Activated CD8-positive, alpha-beta memory T cell treated with anti-CD3 and anti-CD28 coated beads, Interleukin-2, amount 50 U/mL, for 24 hours (primary cell): ENCODE measurements around the gene PKD2.
"Not testable (repeated sequence)": the region's sequence is repeated elsewhere in the genome, so short reads cannot be mapped to it uniquely, and the experiment has no call there.

Experiments
- DNase-seq: peaks from one replicate; pipeline ENCODE4 v3.0.0-alpha.2; 2020; ENCODE audit errors: extremely low read depth

The PKD2 gene

GRCh38 chr4:87986508-87986907 lies 20.9 kb upstream of the PKD2 start:
- DNase-seq: no peak

- DNase-seq: no peak
Observed at GRCh38 chr4:87989765-87990164, 17.7 kb upstream of the PKD2 start.

GRCh38 chr4:87995435-87995834 lies 12.0 kb upstream of the PKD2 start:
- DNase-seq: no peak

GRCh38 chr4:87999191-87999691 lies 8.2 kb upstream of the PKD2 start:
- DNase-seq: not testable (repeated sequence)

GRCh38 chr4:88001871-88002270 lies 5.6 kb upstream of the PKD2 start:
- no peak for DNase-seq

GRCh38 chr4:88002786-88003185 lies 4.6 kb upstream of the PKD2 start:
- DNase-seq: no peak

- no peak for DNase-seq
Observed at GRCh38 chr4:88003261-88003660, 4.2 kb upstream of the PKD2 start.

GRCh38 chr4:88005076-88005475 lies 2.4 kb upstream of the PKD2 start:
- no peak for DNase-seq

- DNase-seq: no peak
Observed at GRCh38 chr4:88005946-88006345, 1.5 kb upstream of the PKD2 start.

GRCh38 chr4:88006956-88007303 lies 505 bp upstream of the PKD2 start:
- no peak for DNase-seq

GRCh38 chr4:88008122-88008742 lies 797 bp downstream of the PKD2 start:
- no peak for DNase-seq

- DNase-seq: no peak
Observed at GRCh38 chr4:88008743-88009171, 1.3 kb downstream of the PKD2 start.

GRCh38 chr4:88009871-88010270 lies 2.4 kb downstream of the PKD2 start:
- no peak for DNase-seq

- no peak for DNase-seq
Observed at GRCh38 chr4:88010966-88011365, 3.5 kb downstream of the PKD2 start.

- DNase-seq: no peak
Observed at GRCh38 chr4:88012647-88013046, 5.2 kb downstream of the PKD2 start.

GRCh38 chr4:88014386-88014905 lies 7.0 kb downstream of the PKD2 start:
- DNase-seq: no peak

GRCh38 chr4:88015659-88016295 lies 8.3 kb downstream of the PKD2 start:
- no peak for DNase-seq

- no peak for DNase-seq
Observed at GRCh38 chr4:88017516-88018297, 10.3 kb downstream of the PKD2 start.

GRCh38 chr4:88018466-88018865 lies 11.0 kb downstream of the PKD2 start:
- no peak for DNase-seq

GRCh38 chr4:88021824-88022223 lies 14.4 kb downstream of the PKD2 start:
- DNase-seq: no peak

- DNase-seq: no peak
Observed at GRCh38 chr4:88022289-88022688, 14.9 kb downstream of the PKD2 start.

- DNase-seq: not testable (repeated sequence)
Observed at GRCh38 chr4:88025868-88026661, 18.6 kb downstream of the PKD2 start.
